ENCODE results near the gene CDKN2AIP.

GRCh38 chr4:183403486-183403885 is 41.0 kb upstream of the CDKN2AIP start:
- TF ChIP-seq, protein P1, sequence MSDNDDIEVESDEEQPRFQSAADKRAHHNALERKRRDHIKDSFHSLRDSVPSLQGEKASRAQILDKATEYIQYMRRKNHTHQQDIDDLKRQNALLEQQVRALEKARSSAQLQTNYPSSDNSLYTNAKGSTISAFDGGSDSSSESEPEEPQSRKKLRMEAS (IDR thresholded peaks at IDR 0.05): no peak
- TF ChIP-seq ZC3H11A (IDR thresholded peaks at IDR 0.05): no peak
- no peak for TF ChIP-seq EP300 (IDR thresholded peaks at IDR 0.05)
- TF ChIP-seq CTCF (IDR thresholded peaks at IDR 0.05): no peak
- TF ChIP-seq FOSL2 (IDR thresholded peaks at IDR 0.05): no peak
- no peak for TF ChIP-seq FOSL2 (CRISPR knock-in tag; IDR thresholded peaks at IDR 0.05)
- no peak for TF ChIP-seq HDAC2 (IDR thresholded peaks at IDR 0.05)
- no peak for TF ChIP-seq E2F6 (IDR thresholded peaks at IDR 0.05; ENCODE audit: borderline replicate concordance, low read depth)
